GM12878 (cell line): ENCODE measurements around the gene THBD.

Experiments used
- ETV6 ChIP-seq, 2 experiments: fragments of 450-650 bp in 1 of 2; IDR thresholded peaks in 1 of 2; conservative IDR thresholded peaks in 1 of 2; 2 replicates each; pipeline ENCODE4 v1.6.1; 2014; ENCODE audit warnings: antibody characterized with exemption in 1 of 2, borderline replicate concordance in 1 of 2, low read depth in 1 of 2, mild to moderate bottlenecking in 1 of 2, moderate library complexity in 1 of 2
- NFYB ChIP-seq: IDR thresholded peaks from 2 replicates; pipeline ENCODE4 v1.6.1; 2011; ENCODE audit warnings: low read depth, mild to moderate bottlenecking, low read length, improper control_type of control experiment, moderate library complexity; ENCODE audit not compliant: insufficient read depth
- PML ChIP-seq: IDR thresholded peaks from 2 replicates; pipeline ENCODE4 v1.6.1; 2012; ENCODE audit warnings: low read length, inconsistent platforms
- POLR2AphosphoS5 ChIP-seq: IDR thresholded peaks from 2 replicates; pipeline ENCODE4 v1.6.1; 2011; ENCODE audit warnings: mild to moderate bottlenecking, low read length, inconsistent platforms
- RFX5 ChIP-seq: IDR thresholded peaks from 2 replicates; pipeline ENCODE4 v1.6.1; 2011; ENCODE audit warnings: low read depth, low read length, improper control_type of control experiment
- SP1 ChIP-seq: IDR thresholded peaks from one replicate; pipeline ENCODE4 v1.6.1; 2011; ENCODE audit warnings: low read depth, low read length
- TAF1 ChIP-seq: IDR thresholded peaks from 2 replicates; pipeline ENCODE4 v1.6.1; 2011; ENCODE audit warnings: mild to moderate bottlenecking, low read depth, low read length, borderline replicate concordance
- USF2 ChIP-seq: IDR thresholded peaks from 2 replicates; pipeline ENCODE4 v1.6.1; 2011; ENCODE audit warnings: low read depth, low read length, improper control_type of control experiment, borderline replicate concordance
- TF ChIP-seq, protein P1 (sequence below), 3 experiments: IDR thresholded peaks in 2 of 3; conservative IDR thresholded peaks in 1 of 3; 2 replicates each; pipeline ENCODE4 v1.5.1; 2011; ENCODE audit warnings: low read depth in 3 of 3, low read length in 3 of 3, mild to moderate bottlenecking in 3 of 3, control low read depth in 2 of 3, moderate library complexity in 2 of 3, inconsistent platforms in 1 of 3, mixed read lengths in 1 of 3; ENCODE audit not compliant: control insufficient read depth in 2 of 3, insufficient read depth in 1 of 3; ENCODE audit errors: extremely low read depth in 1 of 3

GRCh38 chr20:23095499-23095898 is 46.0 kb upstream of the THBD start:
- TF ChIP-seq PML = no peak
- no peak for TF ChIP-seq ETV6 (conservative IDR thresholded peaks at IDR 0.05 in 1 of 2, IDR thresholded peaks at IDR 0.05 in 1 of 2; ENCODE audit: borderline replicate concordance in 1 of 2, low read depth in 1 of 2)
- TF ChIP-seq, protein P1, sequence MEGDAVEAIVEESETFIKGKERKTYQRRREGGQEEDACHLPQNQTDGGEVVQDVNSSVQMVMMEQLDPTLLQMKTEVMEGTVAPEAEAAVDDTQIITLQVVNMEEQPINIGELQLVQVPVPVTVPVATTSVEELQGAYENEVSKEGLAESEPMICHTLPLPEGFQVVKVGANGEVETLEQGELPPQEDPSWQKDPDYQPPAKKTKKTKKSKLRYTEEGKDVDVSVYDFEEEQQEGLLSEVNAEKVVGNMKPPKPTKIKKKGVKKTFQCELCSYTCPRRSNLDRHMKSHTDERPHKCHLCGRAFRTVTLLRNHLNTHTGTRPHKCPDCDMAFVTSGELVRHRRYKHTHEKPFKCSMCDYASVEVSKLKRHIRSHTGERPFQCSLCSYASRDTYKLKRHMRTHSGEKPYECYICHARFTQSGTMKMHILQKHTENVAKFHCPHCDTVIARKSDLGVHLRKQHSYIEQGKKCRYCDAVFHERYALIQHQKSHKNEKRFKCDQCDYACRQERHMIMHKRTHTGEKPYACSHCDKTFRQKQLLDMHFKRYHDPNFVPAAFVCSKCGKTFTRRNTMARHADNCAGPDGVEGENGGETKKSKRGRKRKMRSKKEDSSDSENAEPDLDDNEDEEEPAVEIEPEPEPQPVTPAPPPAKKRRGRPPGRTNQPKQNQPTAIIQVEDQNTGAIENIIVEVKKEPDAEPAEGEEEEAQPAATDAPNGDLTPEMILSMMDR (IDR thresholded peaks at IDR 0.05 in 2 of 3, conservative IDR thresholded peaks at IDR 0.05 in 1 of 3; ENCODE audit: control insufficient read depth in 2 of 3, extremely low read depth in 1 of 3, insufficient read depth in 1 of 3, low read depth in 3 of 3, low read length in 3 of 3) = no peak
- TF ChIP-seq POLR2AphosphoS5 = no peak
- TF ChIP-seq SP1 = no peak
- TF ChIP-seq RFX5 = no peak
- TF ChIP-seq NFYB = no peak
- no peak for TF ChIP-seq USF2
- no peak for TF ChIP-seq TAF1
